Thoracic aorta (tissue), 2 donors: ENCODE results near the gene DPF3. TPM values are rescaled to one million over a fixed set of nuclear protein-coding genes. Genes with fewer than 3 reads are reported as not detected.

Experiments
- ATAC-seq: fragments of 150-250 bp; one replicate; pipeline ENCODE4 v1.8.0; 2017; ENCODE audit warnings: low read depth; ENCODE audit not compliant: insufficient number of reproducible peaks, low FRiP score
- DNase-seq: peaks from one replicate; pipeline ENCODE4 v3.0.0-alpha.2; 2020; ENCODE audit warnings: low spot score
- H3K27ac ChIP-seq, 2 donors: fragments of 200-600 bp; sonication (generic); 1 replicate in 1 of 2; 2 replicates in 1 of 2; pipeline ENCODE4 v1.5.1; 2016; ENCODE audit warnings: mild to moderate bottlenecking in 2 of 2, moderate library complexity in 2 of 2
- H3K27me3 ChIP-seq: fragments of 200-600 bp; sonication (generic); replicated peaks from 2 replicates; pipeline ENCODE4 v1.6.0; 2016; ENCODE audit warnings: mild to moderate bottlenecking; ENCODE audit not compliant: insufficient read depth
- H3K36me3 ChIP-seq: fragments of 200-600 bp; sonication (generic); one replicate; pipeline ENCODE4 v1.5.1; 2016
- H3K4me1 ChIP-seq, 2 donors: fragments of 200-600 bp; sonication (generic); 1 replicate in 1 of 2; 2 replicates in 1 of 2; pipeline versions ENCODE4 v1.5.1 to v1.6.0; 2016; ENCODE audit warnings: low read depth in 2 of 2, mild to moderate bottlenecking in 1 of 2; ENCODE audit not compliant: control insufficient read depth in 1 of 2
- H3K4me3 ChIP-seq: fragments of 200-600 bp; sonication (generic); 2 replicates; pipeline ENCODE4 v1.5.1; 2016; ENCODE audit warnings: mild to moderate bottlenecking
- H3K9me3 ChIP-seq: fragments of 200-600 bp; sonication (generic); 2 replicates; pipeline ENCODE4 v1.5.1; 2016
- CTCF ChIP-seq: fragments of 200-600 bp; sonication (generic); IDR thresholded peaks from one replicate; pipeline ENCODE4 v1.5.1; 2019; ENCODE audit warnings: antibody characterized with exemption
- total RNA-seq, 2 donors: library from RNA; depleted of rRNA; stranded (reverse); fragments of >200 nt; gene quantifications; one replicate each; pipeline versions ENCODE4 v1.1.0 to v1.2.3, GENCODE V29; 2016

Gene DPF3
- total RNA-seq, 2 donors from 2014 or later, result 2.2 to 8.9 TPM

GRCh38 chr14:72802588-72802946, 91.3 kb downstream of the DPF3 start:
- Histone ChIP-seq H3K36me3 (no peaks in the 10 kb centered on the region), H3K27ac (peak overlapping the region; percentile 8 to 33), H3K4me3 (no peak overlapping the region), H3K9me3 (no peaks in the 10 kb centered on the region), H3K4me1 (peaks cover 7 to 31% of the 10 kb centered on the region in 2 donors), H3K27me3 (no peaks in the 10 kb centered on the region)
- DNase-seq (no peak), ATAC-seq (no peak)
- TF ChIP-seq CTCF, result no peak

GRCh38 chr14:72801836-72802587, 91.9 kb downstream of the DPF3 start:
- H3K27ac ChIP-seq, result peak overlapping the region; percentile 14 to 33
- peaks cover 7 to 31% of the 10 kb centered on the region in 2 donors for H3K4me1 ChIP-seq
- H3K4me3 ChIP-seq, result no peak overlapping the region
- no peaks in the 10 kb centered on the region for H3K9me3 ChIP-seq
- no peak for ATAC-seq
- TF ChIP-seq CTCF, result no peak
- no peaks in the 10 kb centered on the region for H3K36me3 ChIP-seq
- DNase-seq, result no peak
- H3K27me3 ChIP-seq, result no peaks in the 10 kb centered on the region

- Histone ChIP-seq H3K27ac (peak overlapping the region; percentile 14 to 33), H3K9me3 (no peaks in the 10 kb centered on the region), H3K4me1 (peaks cover 7 to 31% of the 10 kb centered on the region in 2 donors), H3K4me3 (no peak overlapping the region), H3K27me3 (no peaks in the 10 kb centered on the region), H3K36me3 (no peaks in the 10 kb centered on the region)
- TF ChIP-seq CTCF, result no peak
- DNase-seq, result no peak
- peak; percentile 56 for ATAC-seq
Observed at GRCh38 chr14:72801381-72801812, 92.5 kb downstream of the DPF3 start.

GRCh38 chr14:72800848-72801370, 93.0 kb downstream of the DPF3 start:
- DNase-seq (no peak), ATAC-seq (no peak)
- Histone ChIP-seq H3K4me3 (no peak overlapping the region), H3K27ac (peak overlapping the region; percentile 33 to 58), H3K27me3 (no peaks in the 10 kb centered on the region), H3K36me3 (no peaks in the 10 kb centered on the region), H3K9me3 (no peaks in the 10 kb centered on the region), H3K4me1 (peaks cover 7 to 31% of the 10 kb centered on the region in 2 donors)
- no peak for TF ChIP-seq CTCF

GRCh38 chr14:72800296-72800695, 93.6 kb downstream of the DPF3 start:
- no peak for TF ChIP-seq CTCF
- H3K9me3 ChIP-seq, result no peaks in the 10 kb centered on the region
- ATAC-seq, result no peak

More at GRCh38 chr14:72800296-72800695, 93.6 kb downstream of the DPF3 start:
- no peak overlapping the region for H3K27ac ChIP-seq
- DNase-seq, result no peak
- H3K4me1 ChIP-seq, result peaks cover 7 to 31% of the 10 kb centered on the region in 2 donors
- H3K4me3 ChIP-seq, result no peak overlapping the region
- H3K36me3 ChIP-seq, result no peaks in the 10 kb centered on the region
- no peaks in the 10 kb centered on the region for H3K27me3 ChIP-seq
